OCI-M2 (cell line): ENCODE results near the gene LRRC72.
"Not testable (repeated sequence)": the region's sequence is repeated elsewhere in the genome, so short reads cannot be mapped to it uniquely, and the experiment has no call there.

Experiments
- DNase-seq: peaks from one replicate; lab custom pipeline; 2025; ENCODE audit not compliant: unreplicated experiment; lab: John Stamatoyannopoulos, UW

Gene LRRC72

GRCh38 chr7:16571941-16572340, 45.3 kb downstream of the LRRC72 start:
- DNase-seq, result no peak

DNA sequence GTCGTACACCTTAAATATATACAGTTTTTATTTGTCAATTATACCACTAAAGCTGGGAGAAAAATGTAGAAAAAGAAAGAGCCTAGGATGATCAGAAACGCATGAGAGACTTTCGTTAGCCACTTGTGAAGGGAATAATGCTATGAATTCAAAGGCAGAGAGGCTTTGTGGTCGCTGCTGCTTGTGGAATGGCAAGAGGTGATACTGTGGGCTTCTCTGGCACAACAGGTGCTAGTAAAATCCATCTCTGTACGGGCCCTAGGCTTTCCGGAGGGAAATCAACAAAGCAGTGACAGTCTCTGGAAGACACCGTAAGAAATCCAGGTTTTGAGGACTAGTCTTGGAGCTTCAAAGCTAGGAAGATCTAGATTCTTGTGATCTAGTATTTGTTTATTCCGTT, 52.6 kb downstream of the LRRC72 start:
- DNase-seq, result no peak

- no peak for DNase-seq
Measured at GRCh38 chr7:16581286-16581685, 54.7 kb downstream of the LRRC72 start.

DNA sequence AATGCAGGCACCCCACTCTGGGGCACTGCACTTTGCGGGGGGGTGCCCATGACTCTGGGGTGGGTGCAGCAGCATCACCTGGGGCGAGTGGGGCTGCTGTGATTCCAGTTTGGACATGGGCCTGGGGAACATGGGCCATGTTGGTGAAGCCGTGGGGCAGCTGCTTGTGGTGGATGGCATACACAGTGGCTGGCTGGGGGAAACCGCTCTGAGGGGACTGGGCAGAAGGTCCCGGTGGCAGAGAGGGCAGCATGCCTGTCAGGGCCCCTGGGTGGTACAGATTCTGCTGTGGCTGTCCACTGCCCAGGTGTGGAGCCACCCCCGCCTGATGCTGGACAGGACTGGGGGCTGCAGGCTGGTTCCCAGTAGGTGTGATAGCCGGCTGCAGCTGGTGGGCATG, 57.2 kb downstream of the LRRC72 start:
- DNase-seq, result no peak

DNA sequence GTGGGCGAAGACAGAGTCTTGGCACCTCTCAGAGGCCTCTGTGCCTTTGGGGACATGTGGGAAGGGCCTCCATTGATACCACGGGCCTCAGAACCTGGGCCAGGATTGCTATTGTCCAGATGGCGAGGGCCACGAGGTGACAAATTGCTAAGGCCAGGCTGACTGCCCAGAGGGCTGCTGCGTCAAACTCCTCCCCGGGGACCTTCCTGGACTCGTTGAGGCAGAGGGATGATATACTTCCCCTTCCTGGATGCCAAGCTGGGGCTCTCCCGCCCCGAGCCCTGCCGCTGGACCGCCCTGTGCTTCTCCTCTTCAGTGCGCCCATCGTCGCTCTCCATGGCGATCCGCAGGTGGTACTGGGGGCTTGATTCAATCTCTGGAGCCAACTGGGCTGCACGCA, 58.9 kb downstream of the LRRC72 start:
- no peak for DNase-seq

GRCh38 chr7:16586081-16586874, 59.7 kb downstream of the LRRC72 start:
- no peak for DNase-seq

GRCh38 chr7:16587129-16587528, 60.5 kb downstream of the LRRC72 start:
- DNase-seq, result no peak

DNA sequence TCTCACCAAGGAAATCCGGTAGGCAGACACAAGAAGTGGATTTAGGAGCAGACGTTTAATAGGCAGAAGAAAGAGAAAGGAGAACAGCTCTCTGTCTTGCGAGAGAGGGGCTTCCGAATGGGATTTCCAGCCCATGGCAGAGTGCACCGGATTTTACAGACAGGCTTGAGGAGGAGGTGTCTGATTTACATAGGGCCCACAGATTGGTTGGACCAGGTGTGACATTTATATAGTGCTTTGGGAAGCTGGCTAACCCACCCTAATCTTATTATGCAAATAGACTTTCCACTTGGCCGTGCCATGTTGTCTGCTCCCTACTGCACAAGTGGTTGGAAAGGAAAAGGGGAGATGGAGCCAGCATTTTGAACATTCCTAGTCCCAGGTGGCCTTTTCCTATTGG, 61.2 kb downstream of the LRRC72 start:
- DNase-seq, result no peak

DNA sequence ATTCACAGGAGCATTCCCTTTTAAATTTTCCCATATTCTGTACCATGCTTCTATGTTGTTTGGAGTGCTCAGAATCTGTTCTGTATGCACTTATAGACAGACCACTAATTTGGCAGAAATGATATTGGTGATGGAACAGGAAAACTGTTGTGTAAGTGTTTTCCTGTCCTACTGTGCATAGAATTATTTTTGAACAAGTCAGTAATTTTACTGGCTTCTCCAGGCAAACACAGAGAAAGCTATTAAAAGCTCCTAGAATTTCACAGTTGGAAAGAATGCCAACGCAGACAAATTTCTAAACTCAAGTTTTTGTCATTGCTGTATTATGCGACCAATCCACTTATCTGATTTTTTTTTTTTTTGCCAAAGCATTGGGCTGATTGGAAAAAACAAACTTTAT, 63.3 kb downstream of the LRRC72 start:
- DNase-seq, result no peak

GRCh38 chr7:16590424-16590823, 63.8 kb downstream of the LRRC72 start:
- DNase-seq, result no peak

DNA sequence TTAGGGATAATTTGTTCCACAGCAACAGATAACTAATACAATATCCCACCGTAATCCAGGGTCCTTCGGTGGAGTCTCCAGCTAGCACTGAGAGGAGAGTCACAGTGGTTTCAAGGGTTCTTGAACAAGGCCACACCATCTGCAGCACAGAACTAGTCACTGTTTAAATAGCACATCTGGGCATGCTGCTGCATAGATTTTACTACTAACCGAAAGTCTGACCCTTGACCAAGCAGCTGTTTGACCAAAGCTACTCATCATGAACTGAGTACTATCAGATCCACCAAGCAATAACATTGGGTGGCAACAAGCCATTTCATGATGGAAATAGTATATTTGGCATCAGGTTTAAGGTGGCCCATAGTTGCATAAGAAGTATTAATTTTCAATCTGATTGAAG, 65.8 kb downstream of the LRRC72 start:
- no peak for DNase-seq

GRCh38 chr7:16594061-16594460, 67.4 kb downstream of the LRRC72 start:
- no peak for DNase-seq

DNA sequence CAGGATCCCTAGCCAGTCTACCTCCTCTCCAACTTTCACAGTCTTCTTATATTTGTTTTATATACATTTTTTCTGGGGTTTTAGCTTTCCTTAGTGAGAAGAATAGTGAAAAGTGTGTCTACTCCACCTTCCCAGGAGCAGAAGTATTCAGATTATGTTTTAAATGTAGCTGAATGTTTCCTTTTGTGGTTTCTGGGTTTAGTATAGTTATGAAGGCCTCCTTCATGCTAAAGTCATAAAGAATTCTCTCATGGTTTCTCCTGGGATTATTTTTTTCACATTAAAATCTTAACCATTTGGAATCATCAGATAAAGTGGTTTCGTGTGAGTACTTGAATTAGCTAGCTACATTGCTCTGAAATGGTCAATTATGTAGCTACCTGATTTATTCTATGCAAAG, 68.1 kb downstream of the LRRC72 start:
- no peak for DNase-seq

GRCh38 chr7:16595596-16595995, 69.0 kb downstream of the LRRC72 start:
- not testable (repeated sequence) for DNase-seq

- DNase-seq, result no peak
Measured at GRCh38 chr7:16598015-16598414, 71.4 kb downstream of the LRRC72 start.

- DNase-seq, result no peak
Measured at GRCh38 chr7:16599860-16600259, 73.2 kb downstream of the LRRC72 start.

GRCh38 chr7:16603633-16604032, 77.0 kb downstream of the LRRC72 start:
- DNase-seq, result no peak

GRCh38 chr7:16604054-16604453, 77.4 kb downstream of the LRRC72 start:
- no peak for DNase-seq

GRCh38 chr7:16606704-16607103, 80.1 kb downstream of the LRRC72 start:
- no peak for DNase-seq

- DNase-seq, result no peak
Measured at GRCh38 chr7:16609842-16610450, 83.3 kb downstream of the LRRC72 start.

GRCh38 chr7:16611711-16612110, 85.1 kb downstream of the LRRC72 start:
- no peak for DNase-seq

- no peak for DNase-seq
Measured at GRCh38 chr7:16615228-16615627, 88.6 kb downstream of the LRRC72 start.

- no peak for DNase-seq
Measured at GRCh38 chr7:16616122-16616521, 89.5 kb downstream of the LRRC72 start.
